Measurements from ENCODE around the gene AOX1. TPM values are rescaled to one million over a fixed set of nuclear protein-coding genes. Genes with fewer than 3 reads are reported as not detected.
"Not testable (repeated sequence)": the region's sequence is repeated elsewhere in the genome, so short reads cannot be mapped to it uniquely, and the experiment has no call there.

The AOX1 gene
- polyA plus RNA-seq, 1 of the 3 experiments (the other 2 are of a cell fraction): 3.3 TPM

DNA sequence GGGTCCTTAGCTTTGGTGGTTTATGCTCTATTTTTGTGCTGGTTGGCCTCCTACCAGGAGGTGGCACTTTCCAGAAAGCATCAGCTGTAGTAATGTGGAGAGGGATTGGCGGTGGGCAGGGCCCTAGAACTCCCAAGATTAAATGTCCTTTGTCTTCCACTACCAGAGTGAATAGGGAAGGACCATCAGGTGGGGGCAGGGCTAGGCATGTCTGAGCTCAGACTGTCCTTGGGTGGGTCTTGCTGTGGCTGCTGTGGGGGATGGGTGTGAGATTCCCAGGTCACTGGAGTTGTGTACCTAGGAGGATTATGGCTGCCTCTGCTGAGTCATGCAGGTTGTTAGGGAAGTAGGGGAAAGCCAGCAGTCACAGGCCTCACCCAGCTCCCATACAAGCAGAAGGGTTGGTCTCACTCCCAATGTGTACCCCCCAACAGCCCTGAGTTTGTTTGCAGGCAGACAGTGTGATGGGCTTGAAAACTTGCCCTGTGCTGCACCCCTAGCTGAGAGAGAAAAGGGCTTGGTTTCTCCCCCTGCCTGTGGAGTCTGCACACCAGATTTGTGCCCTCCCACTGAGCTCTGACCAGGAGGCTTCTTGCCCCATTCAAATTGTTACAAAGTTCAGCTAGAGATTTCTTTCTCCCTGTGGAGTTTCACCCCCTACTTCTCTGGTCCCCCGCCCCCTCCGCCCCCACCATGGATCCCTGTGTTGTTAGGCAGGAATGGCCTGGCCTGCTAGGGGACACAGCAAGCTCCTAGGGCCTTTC, 62.9 kb downstream of the AOX1 start:
- H3K27me3 ChIP-seq (ENCODE audit: insufficient read depth); H3K9me2 ChIP-seq; H3F3A ChIP-seq (replicated peaks; ENCODE audit: insufficient read depth); H3K4me1 ChIP-seq (ENCODE audit: control insufficient read depth in 1 of 2, insufficient read depth in 2 of 2, low read depth in 1 of 2, low read length in 1 of 2); H3K9ac ChIP-seq; H3K4me3 ChIP-seq (ENCODE audit: low read depth in 2 of 2, low read length in 1 of 2); H3K79me2 ChIP-seq (ENCODE audit: insufficient read depth); H3K36me3 ChIP-seq (replicated peaks in 1 of 2; ENCODE audit: control insufficient read depth in 1 of 2, insufficient read depth in 2 of 2, low read length in 1 of 2); H3K27ac ChIP-seq (ENCODE audit: low read depth in 2 of 2, low read length in 1 of 2); H3K4me2 ChIP-seq; DNase-seq; H3K9me3 ChIP-seq; H2AFZ ChIP-seq (ENCODE audit: low read depth); POLR2A ChIA-PET; H4K20me1 ChIP-seq (ENCODE audit: insufficient read depth): not testable (repeated sequence)
- WGBS (ENCODE audit: low lambda C conversion rate): 90% methylated on average over 3 of the region's 3 CpGs
- CTCF ChIA-PET: interaction anchor here (1.1 kb wide), 1 partner anchor 18 kb away, joined by 3 read pairs; no protein-coding TSS in a partner anchor

DNA sequence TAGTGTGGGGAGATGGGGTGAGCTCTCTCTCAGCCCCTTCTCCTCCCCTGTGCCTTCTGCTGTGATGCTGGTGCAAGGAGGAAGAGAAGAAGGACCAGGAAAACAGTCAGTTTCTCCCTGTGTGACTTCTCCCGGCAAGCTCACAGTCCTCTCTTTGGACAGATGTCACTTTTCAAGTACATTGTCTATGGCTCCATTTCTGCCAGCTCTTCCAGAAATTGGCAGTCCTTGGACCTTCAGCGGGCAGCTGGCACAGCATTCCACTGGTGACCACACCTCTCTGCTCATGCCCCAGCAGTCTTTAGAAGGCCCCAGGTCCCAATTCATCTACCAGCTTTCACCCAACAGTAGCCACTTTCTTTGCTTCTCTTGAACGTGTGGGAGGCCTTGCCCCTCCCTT, 63.9 kb downstream of the AOX1 start:
- no peaks in the 10 kb centered on the region for H3K36me3 ChIP-seq (replicated peaks in 1 of 2; ENCODE audit: control insufficient read depth in 1 of 2, insufficient read depth in 2 of 2, low read length in 1 of 2)
- DNase-seq: no peak
- H2AFZ ChIP-seq (ENCODE audit: low read depth): no peak overlapping the region
- H3K9ac ChIP-seq: no peak overlapping the region
- H3K9me2 ChIP-seq: no peaks in the 10 kb centered on the region
- H4K20me1 ChIP-seq (ENCODE audit: insufficient read depth): no peaks in the 10 kb centered on the region
- no peaks in the 10 kb centered on the region for H3K27me3 ChIP-seq (ENCODE audit: insufficient read depth)
- ChIA-PET CTCF (interaction anchor here (1.1 kb wide), 1 partner anchor 17 kb away, joined by 3 read pairs; no protein-coding TSS in a partner anchor), POLR2A (no interaction called here)
- no peak for TF ChIP-seq TEAD4 (IDR thresholded peaks at IDR 0.05; ENCODE audit: borderline replicate concordance, insufficient read depth)
- TF ChIP-seq RXRA (IDR thresholded peaks at IDR 0.05; ENCODE audit: borderline replicate concordance, low read depth): no peak
- no peak for TF ChIP-seq NRF1 (IDR thresholded peaks at IDR 0.05; ENCODE audit: low read depth, low read length)
- TF ChIP-seq TAF1 (IDR thresholded peaks at IDR 0.05; ENCODE audit: borderline replicate concordance, low read depth, low read length): no peak
- no peak for TF ChIP-seq NFIC (IDR thresholded peaks at IDR 0.05; ENCODE audit: borderline replicate concordance)
- TF ChIP-seq FOXJ3 (CRISPR knock-in tag; IDR thresholded peaks at IDR 0.05): no peak
- H3F3A ChIP-seq (replicated peaks; ENCODE audit: insufficient read depth): no peaks in the 10 kb centered on the region
- H3K4me1 ChIP-seq (ENCODE audit: control insufficient read depth in 1 of 2, insufficient read depth in 2 of 2, low read depth in 1 of 2, low read length in 1 of 2): no peaks in the 10 kb centered on the region
- H3K4me2 ChIP-seq: no peak overlapping the region
- no peak overlapping the region for H3K27ac ChIP-seq (ENCODE audit: low read depth in 2 of 2, low read length in 1 of 2)
- WGBS (ENCODE audit: low lambda C conversion rate): 76% methylated on average over 3 of the region's 3 CpGs
- no peaks in the 10 kb centered on the region for H3K9me3 ChIP-seq
- H3K4me3 ChIP-seq (ENCODE audit: low read depth in 2 of 2, low read length in 1 of 2): no peak overlapping the region
- H3K79me2 ChIP-seq (ENCODE audit: insufficient read depth): no peaks in the 10 kb centered on the region

DNA sequence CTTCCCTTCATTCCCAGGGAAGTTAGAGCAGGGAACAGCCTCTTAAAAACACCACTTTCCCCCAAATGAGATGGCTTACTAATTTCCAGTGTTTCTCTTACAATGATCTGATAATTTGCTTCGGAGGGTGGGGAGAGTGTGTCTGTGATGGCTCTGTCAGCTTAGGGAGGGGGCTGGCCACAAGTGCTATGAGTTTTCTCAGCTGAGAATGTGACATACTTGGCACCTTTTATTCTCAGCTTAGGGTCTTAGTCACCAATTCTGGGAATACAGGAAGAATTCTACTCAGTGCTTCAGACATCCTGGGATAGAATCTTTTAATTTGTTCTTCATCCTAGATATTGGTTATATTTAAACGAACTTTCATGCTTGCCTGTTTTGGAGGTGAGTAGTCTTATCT, 64.4 kb downstream of the AOX1 start:
- Histone ChIP-seq H3K36me3 (replicated peaks in 1 of 2; ENCODE audit: control insufficient read depth in 1 of 2, insufficient read depth in 2 of 2, low read length in 1 of 2) (no peaks in the 10 kb centered on the region), H2AFZ (ENCODE audit: low read depth) (no peak overlapping the region), H3K9me3 (no peaks in the 10 kb centered on the region), H4K20me1 (ENCODE audit: insufficient read depth) (no peaks in the 10 kb centered on the region), H3K9ac (no peak overlapping the region), H3K4me2 (no peak overlapping the region), H3K79me2 (ENCODE audit: insufficient read depth) (no peaks in the 10 kb centered on the region), H3K9me2 (no peaks in the 10 kb centered on the region), H3K4me1 (ENCODE audit: control insufficient read depth in 1 of 2, insufficient read depth in 2 of 2, low read depth in 1 of 2, low read length in 1 of 2) (no peaks in the 10 kb centered on the region), H3F3A (replicated peaks; ENCODE audit: insufficient read depth) (no peaks in the 10 kb centered on the region), H3K27ac (ENCODE audit: low read depth in 2 of 2, low read length in 1 of 2) (no peak overlapping the region), H3K4me3 (ENCODE audit: low read depth in 2 of 2, low read length in 1 of 2) (no peak overlapping the region), H3K27me3 (ENCODE audit: insufficient read depth) (no peaks in the 10 kb centered on the region)
- TF ChIP-seq ELF1 (IDR thresholded peaks at IDR 0.05): no peak
- TF ChIP-seq SIN3A (IDR thresholded peaks at IDR 0.05; ENCODE audit: borderline replicate concordance, low read depth, low read length): no peak
- no peak for TF ChIP-seq TAF1 (IDR thresholded peaks at IDR 0.05; ENCODE audit: borderline replicate concordance, low read depth, low read length)
- TF ChIP-seq MXI1 (IDR thresholded peaks at IDR 0.05; ENCODE audit: low read depth, low read length): no peak
- TF ChIP-seq RFX5 (IDR thresholded peaks at IDR 0.05; ENCODE audit: low read length): no peak
- no peak for TF ChIP-seq SMC3 (IDR thresholded peaks at IDR 0.05; ENCODE audit: low read depth, low read length)
- no peak for TF ChIP-seq POLR2AphosphoS5 (IDR thresholded peaks at IDR 0.05; ENCODE audit: low read depth, low read length)
- CTCF ChIA-PET: no interaction called here
- POLR2A ChIA-PET: no interaction called here
- WGBS (ENCODE audit: low lambda C conversion rate): 22% methylated on average over 2 of the region's 2 CpGs
- DNase-seq: no peak
